ENCODE measurements around the gene CYP2J2. TPM values are rescaled to one million over a fixed set of nuclear protein-coding genes. Genes with fewer than 3 reads are reported as not detected.

The CYP2J2 gene
- total RNA-seq, 1 donor from 2014 or later: 0.53 TPM

DNA sequence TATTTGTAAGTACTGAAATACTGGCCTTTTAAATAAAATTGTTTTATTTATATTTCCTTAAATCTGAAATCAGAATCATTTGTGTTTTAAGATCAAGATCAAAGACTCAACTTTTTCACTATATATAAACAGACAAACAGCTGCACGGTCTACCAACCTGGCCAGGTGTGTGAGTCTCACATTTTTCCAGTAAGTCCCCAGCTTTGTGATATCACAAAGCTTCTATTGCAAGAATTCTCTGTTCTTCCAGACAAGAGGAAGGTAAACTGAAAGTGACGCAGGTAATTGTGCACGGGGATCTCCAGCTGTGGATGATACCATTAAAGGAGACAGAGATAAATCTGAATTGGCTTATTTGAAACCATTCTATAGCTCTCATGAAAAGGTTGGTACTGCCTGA is 41.2 kb upstream of the CYP2J2 start:
- FAIRE-seq (no peak), DNase-seq (ENCODE audit: low read depth) (no peak)
- TF ChIP-seq, protein P1, sequence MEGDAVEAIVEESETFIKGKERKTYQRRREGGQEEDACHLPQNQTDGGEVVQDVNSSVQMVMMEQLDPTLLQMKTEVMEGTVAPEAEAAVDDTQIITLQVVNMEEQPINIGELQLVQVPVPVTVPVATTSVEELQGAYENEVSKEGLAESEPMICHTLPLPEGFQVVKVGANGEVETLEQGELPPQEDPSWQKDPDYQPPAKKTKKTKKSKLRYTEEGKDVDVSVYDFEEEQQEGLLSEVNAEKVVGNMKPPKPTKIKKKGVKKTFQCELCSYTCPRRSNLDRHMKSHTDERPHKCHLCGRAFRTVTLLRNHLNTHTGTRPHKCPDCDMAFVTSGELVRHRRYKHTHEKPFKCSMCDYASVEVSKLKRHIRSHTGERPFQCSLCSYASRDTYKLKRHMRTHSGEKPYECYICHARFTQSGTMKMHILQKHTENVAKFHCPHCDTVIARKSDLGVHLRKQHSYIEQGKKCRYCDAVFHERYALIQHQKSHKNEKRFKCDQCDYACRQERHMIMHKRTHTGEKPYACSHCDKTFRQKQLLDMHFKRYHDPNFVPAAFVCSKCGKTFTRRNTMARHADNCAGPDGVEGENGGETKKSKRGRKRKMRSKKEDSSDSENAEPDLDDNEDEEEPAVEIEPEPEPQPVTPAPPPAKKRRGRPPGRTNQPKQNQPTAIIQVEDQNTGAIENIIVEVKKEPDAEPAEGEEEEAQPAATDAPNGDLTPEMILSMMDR (IDR thresholded peaks at IDR 0.05; ENCODE audit: insufficient read depth, low read length, severe bottlenecking): no peak
- no peaks in the 10 kb centered on the region for H3K27me3 ChIP-seq (ENCODE audit: control insufficient read depth, insufficient read depth, low read length)
- H3K4me3 ChIP-seq (ENCODE audit: low read depth, low read length): no peak overlapping the region
- H3K36me3 ChIP-seq (ENCODE audit: control insufficient read depth, insufficient read depth, low read length): no peaks in the 10 kb centered on the region

DNA sequence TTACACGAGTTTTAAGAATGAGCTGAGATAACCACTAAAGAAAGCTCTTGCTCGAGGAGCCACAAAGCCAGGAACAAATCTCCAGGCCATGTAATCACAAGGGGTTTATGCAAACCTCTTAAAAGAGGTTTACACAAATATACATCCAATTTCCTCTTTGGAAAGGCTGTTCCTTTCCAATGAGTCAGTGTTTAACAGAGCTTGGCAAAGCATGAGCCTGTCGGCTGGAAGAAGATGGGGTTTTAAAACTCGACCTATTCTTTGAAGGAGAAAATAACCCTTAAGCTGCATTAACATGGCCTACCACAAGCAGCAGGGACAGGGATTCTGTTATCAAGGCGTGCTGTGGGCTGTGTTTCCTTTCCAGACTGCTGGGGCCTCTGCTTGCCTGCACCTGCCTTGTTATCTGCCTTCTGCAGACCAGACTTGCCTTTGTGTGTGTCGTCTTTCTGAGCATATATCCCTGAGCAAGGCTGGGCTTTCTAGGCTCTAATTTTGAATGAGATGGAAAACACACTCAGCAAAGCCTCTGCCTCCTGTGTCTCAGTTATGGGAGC is 40.6 kb upstream of the CYP2J2 start:
- TF ChIP-seq, protein P1 (IDR thresholded peaks at IDR 0.05; ENCODE audit: insufficient read depth, low read length, severe bottlenecking): no peak

DNA sequence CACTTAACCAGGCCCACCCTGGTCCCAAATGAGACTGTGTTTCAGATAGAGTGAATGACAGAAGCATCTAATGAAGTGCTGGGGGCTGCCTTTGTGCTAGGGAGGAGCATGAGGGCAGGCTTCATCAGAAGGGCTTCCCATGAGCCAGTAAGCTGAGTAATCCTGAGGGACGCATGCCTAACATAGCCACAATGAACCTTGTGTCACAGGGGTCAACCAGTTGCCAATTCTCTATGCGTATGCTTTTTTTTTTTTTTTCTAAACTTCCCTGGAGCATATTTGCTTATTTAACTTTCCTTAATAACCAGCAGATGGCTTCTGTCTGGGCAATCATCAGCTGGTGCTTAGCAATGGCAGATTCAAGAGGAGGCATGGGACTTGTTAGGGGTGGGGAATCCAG is 25.5 kb upstream of the CYP2J2 start:
- no peak for DNase-seq (ENCODE audit: low read depth)
- TF ChIP-seq, protein P1 (IDR thresholded peaks at IDR 0.05; ENCODE audit: insufficient read depth, low read length, severe bottlenecking): no peak
- H3K27me3 ChIP-seq (ENCODE audit: control insufficient read depth, insufficient read depth, low read length): no peaks in the 10 kb centered on the region
- no peak for FAIRE-seq
- no peaks in the 10 kb centered on the region for H3K36me3 ChIP-seq (ENCODE audit: control insufficient read depth, insufficient read depth, low read length)
- H3K4me3 ChIP-seq (ENCODE audit: low read depth, low read length): no peak overlapping the region

More for the DNA sequence above, 40.6 kb upstream of the CYP2J2 start:
- FAIRE-seq: no peak
- H3K36me3 ChIP-seq (ENCODE audit: control insufficient read depth, insufficient read depth, low read length): no peaks in the 10 kb centered on the region
- peak; percentile 40 for DNase-seq (ENCODE audit: low read depth)
- H3K4me3 ChIP-seq (ENCODE audit: low read depth, low read length): no peak overlapping the region
- H3K27me3 ChIP-seq (ENCODE audit: control insufficient read depth, insufficient read depth, low read length): no peaks in the 10 kb centered on the region

DNA sequence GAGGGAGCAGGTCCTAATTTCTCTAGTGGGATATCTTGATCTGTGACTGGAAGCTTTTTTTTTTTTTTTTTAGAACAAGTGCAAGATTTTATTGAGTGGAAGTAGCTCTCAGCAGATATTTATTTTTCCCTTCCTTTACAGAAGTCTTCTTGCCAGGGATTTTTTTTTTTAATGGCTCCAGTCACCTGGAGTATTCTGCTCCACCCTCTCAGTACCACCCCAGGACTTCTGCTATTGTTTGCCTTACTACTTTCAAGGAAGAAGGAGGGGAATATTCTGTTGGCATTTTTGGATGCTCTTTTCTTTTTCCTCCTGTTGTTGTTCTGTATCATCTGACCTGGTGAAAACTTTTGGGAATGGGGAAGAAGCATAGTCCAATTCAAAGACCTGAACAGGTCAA is 23.1 kb upstream of the CYP2J2 start:
- TF ChIP-seq, protein P1 (IDR thresholded peaks at IDR 0.05; ENCODE audit: insufficient read depth, low read length, severe bottlenecking): no peak
- Histone ChIP-seq H3K4me3 (ENCODE audit: low read depth, low read length) (no peak overlapping the region), H3K27me3 (ENCODE audit: control insufficient read depth, insufficient read depth, low read length) (no peaks in the 10 kb centered on the region), H3K36me3 (ENCODE audit: control insufficient read depth, insufficient read depth, low read length) (no peaks in the 10 kb centered on the region)
- DNase-seq (ENCODE audit: low read depth): no peak
- FAIRE-seq: no peak

DNA sequence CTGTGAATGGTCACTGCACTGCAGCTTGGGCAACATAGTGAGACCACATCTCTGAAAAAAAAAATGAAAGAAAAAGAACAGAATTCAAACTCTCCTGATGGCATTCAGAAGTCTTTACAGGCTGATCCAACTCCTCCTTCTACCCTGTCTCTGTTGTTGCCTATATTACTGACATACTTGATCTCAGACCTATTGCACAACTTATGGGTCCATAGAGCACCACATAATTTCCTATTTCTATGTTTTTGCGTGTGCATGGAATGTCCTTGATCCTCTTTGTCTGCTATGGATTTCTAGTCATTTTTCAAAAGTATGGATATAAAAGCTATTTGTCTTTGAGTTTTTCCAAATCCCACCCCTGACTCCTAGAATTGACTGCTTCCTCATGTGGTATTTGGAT is 22.4 kb upstream of the CYP2J2 start:
- no peak overlapping the region for H3K4me3 ChIP-seq (ENCODE audit: low read depth, low read length)
- FAIRE-seq: no peak
- no peaks in the 10 kb centered on the region for H3K36me3 ChIP-seq (ENCODE audit: control insufficient read depth, insufficient read depth, low read length)
- no peak for DNase-seq (ENCODE audit: low read depth)
- H3K27me3 ChIP-seq (ENCODE audit: control insufficient read depth, insufficient read depth, low read length): no peaks in the 10 kb centered on the region
- TF ChIP-seq, protein P1 (IDR thresholded peaks at IDR 0.05; ENCODE audit: insufficient read depth, low read length, severe bottlenecking): no peak

Data from bronchial epithelial cell (primary cell).